ENCODE measurements around the gene SSX7.
"Not testable (repeated sequence)": the region's sequence is repeated elsewhere in the genome, so short reads cannot be mapped to it uniquely, and the experiment has no call there.

The SSX7 gene, protein sequence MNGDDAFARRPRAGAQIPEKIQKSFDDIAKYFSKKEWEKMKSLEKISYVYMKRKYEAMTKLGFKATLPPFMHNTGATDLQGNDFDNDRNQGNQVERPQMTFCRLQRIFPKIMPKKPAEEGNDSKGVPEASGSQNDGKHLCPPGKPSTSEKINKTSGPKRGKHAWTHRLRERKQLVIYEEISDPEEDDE

DNA sequence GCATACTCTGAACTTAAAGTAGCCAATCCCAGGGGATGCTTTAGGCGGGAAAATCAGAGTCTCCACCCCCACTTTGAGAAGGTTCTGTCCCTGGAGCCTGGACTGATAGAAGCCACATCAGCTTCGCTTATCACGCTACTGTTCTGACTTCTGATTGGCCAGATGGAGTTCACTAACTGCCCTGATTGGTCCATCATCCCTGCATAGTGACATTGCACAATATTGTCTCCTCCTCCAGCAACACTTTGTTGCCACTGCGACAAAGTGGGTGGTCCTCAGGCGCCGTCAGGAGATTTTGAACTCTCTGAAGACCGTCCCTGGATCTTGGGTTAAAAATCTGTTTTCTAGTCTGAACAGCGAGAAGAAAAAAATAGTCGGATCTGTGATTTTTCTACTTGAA, at the start of gene SSX7:
TSS of gene SSX7 (minus strand) at position 101 of the 400 bp plus-strand sequence. CDS start 1,428 bp downstream, outside the sequence.
- not testable (repeated sequence) for DNase-seq (ENCODE audit: low read depth); H3K4me3 ChIP-seq (ENCODE audit: low read depth, low read length)

DNA sequence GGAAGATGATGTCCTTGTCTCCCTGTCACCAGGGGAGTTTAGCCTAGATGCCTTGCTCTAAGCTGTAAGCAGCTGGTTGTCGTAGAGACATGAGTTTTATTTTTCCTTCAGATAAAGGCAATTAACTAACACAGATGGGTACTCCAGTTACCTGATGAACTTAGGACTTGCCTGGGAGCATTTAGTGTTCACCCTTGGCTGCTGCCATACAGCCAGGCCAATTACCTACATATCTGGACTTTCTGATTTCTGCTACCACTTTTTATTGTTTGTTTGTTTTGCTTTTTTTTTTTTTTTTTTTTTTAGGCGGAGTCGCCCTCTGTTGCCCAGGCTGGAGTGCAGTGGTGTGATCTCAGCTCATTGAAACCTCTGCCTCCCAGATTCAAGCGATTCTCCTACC, 37.3 kb upstream of the SSX7 start:
- H3K4me3 ChIP-seq (ENCODE audit: low read depth, low read length); DNase-seq (ENCODE audit: low read depth): not testable (repeated sequence)

DNA sequence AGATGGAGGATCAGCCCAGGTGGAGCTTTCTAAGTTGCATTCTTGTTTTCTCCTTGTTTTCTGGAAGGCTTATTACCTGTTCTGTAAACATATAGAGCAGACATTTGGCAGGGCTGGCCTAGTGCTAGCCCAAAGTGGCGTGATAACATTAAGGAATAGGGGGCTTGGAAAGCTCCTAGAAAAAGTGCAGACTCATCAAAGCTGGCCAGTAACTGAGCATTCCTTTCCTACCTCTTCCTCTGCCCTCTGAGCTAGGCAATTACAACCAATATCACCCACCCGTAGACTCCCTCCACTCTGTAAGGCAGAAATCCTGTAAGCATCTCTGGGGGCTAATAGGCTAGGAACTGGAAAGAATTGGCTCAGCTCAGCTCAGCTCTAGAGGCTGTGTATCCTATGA, 7.5 kb upstream of the SSX7 start:
- H3K4me3 ChIP-seq (ENCODE audit: low read depth, low read length); DNase-seq (ENCODE audit: low read depth): not testable (repeated sequence)

DNA sequence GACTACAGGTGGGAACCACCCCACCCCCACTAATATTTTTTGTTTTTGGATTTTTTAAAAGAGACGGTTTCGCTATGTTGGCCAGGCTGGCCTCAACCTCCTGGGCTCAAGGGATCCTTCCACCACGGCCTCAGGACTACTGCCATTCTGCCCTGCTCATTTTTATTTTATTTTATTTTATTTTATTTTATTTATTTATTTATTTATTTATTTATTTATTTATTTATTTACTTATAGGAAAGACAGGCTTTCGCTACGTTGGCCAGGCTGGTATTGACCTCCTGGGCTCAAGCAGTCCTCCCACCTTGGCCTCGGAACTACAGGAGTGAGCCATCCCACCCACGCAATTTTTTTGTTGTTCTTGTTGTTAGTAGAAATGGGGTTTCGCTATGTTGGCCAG, 775 bp upstream of the SSX7 start:
- not testable (repeated sequence) for H3K4me3 ChIP-seq (ENCODE audit: low read depth, low read length); DNase-seq (ENCODE audit: low read depth)

DNA sequence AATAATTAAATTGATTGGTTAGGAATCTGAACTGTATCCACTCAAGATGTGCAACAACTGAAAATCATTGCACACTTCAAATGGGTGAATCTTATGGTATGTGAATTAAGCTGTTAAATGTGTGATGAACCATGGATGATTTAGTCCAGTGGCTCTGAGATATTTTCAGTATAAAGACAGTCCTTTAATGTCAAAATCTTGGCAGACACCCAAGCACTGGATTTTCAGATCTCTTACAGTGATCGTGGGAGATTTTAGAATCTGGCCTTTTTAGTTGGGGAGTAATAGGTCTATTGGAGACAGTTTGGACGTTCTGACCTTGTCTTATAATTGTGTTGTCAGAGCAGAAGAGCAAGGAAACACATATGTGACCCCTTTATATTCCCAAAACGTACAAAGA, 4.0 kb downstream of the SSX7 start:
- H3K4me3 ChIP-seq (ENCODE audit: low read depth, low read length); DNase-seq (ENCODE audit: low read depth): not testable (repeated sequence)

DNA sequence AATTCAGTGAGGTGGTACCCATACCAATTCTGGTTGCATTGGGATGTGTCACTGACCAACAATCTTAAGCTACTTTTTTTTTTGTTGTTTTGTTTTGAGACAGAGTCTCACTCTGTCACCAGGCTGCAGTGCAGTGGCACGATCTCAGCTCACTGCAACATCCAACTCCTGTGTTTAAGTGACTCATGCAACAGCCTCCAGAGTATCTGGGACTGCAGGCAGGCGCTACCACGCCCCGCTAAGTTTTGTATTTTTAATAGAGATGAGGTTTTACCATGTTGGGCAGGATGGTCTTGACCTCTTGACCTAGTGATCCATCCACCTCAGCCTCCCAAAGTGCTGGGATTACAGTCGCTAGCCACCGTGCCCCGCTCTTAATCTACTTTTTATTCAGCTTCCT, 5.7 kb downstream of the SSX7 start:
- not testable (repeated sequence) for DNase-seq (ENCODE audit: low read depth); H3K4me3 ChIP-seq (ENCODE audit: low read depth, low read length)

DNA sequence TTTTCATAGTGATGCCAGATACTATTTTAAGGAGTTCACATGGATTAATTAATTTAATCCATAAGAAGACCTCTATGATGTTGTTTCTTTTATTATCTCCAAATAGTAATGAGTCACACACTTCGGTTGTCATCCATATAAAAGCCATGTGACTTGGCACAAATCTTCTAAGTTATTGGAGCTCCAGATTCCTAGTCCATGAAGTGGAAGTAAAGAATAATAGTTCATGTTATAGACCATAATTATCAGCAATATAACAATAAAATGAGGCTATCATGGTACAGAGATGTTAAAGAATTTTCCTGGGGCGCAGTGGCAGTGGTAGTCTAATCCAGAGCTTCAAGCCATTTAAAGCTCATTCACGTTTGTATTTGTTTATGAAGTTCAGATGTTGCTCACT, 26.2 kb downstream of the SSX7 start:
- H3K4me3 ChIP-seq (ENCODE audit: low read depth, low read length); DNase-seq (ENCODE audit: low read depth): not testable (repeated sequence)

DNA sequence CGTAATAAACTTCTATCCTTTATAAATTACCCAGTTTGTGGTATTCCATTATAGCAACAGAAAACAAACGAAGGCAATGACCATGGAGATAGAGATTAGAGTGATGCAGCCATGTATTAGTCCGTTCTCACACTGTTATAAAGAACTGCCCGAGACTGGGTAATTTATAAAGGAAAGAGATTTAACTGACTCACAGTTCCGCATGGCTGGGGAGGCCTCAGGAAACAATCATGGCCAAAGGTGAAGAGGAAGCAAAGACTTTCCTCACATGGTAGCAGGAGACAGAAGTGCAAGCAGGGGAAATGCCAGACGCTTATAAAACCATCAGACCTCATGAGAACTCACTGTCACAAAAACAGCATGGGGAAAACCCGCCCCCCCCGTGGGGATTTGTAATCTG, 34.0 kb downstream of the SSX7 start:
- not testable (repeated sequence) for H3K4me3 ChIP-seq (ENCODE audit: low read depth, low read length); DNase-seq (ENCODE audit: low read depth)

DNA sequence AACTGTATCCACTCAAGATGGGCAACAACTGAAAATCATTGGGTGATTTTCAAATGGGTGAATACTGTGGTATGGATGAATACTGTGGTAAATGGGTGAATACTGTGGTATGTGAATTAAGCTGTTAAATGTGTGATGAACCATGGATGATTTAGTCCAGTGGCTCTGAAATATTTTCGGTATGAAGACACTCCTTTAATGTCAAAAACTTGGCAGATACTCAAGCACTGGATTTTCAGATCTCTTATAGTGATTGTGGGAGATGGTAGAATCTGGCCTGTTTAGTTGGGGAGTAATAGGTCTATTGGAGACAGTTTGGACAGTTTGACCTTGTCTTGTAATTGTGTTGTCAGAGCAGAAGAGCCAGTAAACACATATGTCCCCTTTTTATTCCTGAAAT, 45.7 kb downstream of the SSX7 start:
- H3K4me3 ChIP-seq (ENCODE audit: low read depth, low read length) = no peak overlapping the region
- TF ChIP-seq, protein P1, sequence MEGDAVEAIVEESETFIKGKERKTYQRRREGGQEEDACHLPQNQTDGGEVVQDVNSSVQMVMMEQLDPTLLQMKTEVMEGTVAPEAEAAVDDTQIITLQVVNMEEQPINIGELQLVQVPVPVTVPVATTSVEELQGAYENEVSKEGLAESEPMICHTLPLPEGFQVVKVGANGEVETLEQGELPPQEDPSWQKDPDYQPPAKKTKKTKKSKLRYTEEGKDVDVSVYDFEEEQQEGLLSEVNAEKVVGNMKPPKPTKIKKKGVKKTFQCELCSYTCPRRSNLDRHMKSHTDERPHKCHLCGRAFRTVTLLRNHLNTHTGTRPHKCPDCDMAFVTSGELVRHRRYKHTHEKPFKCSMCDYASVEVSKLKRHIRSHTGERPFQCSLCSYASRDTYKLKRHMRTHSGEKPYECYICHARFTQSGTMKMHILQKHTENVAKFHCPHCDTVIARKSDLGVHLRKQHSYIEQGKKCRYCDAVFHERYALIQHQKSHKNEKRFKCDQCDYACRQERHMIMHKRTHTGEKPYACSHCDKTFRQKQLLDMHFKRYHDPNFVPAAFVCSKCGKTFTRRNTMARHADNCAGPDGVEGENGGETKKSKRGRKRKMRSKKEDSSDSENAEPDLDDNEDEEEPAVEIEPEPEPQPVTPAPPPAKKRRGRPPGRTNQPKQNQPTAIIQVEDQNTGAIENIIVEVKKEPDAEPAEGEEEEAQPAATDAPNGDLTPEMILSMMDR (IDR thresholded peaks at IDR 0.05; ENCODE audit: control insufficient read depth, extremely low read depth, insufficient read depth) = no peak
- no peak for DNase-seq (ENCODE audit: low read depth)

DNA sequence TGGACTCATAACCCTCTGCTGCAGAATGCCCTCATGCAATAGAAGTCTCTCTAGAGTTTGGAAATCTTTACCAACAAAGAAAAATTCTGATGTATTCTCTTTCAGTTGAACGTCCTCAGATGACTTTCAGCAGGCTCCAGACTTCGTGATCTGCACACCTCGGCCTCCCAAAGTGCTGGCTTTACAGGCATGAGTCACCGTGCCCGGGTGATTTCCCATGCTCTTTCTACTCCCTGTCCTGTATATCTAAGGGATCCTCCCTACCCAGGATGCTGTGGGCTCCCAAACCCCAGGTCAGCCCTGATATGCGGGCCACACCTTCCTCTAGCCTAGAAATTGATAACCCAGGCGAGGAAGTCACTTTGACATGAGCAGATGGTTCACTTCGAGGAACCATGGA, 51.5 kb downstream of the SSX7 start:
- not testable (repeated sequence) for DNase-seq (ENCODE audit: low read depth); H3K4me3 ChIP-seq (ENCODE audit: low read depth, low read length)

DNA sequence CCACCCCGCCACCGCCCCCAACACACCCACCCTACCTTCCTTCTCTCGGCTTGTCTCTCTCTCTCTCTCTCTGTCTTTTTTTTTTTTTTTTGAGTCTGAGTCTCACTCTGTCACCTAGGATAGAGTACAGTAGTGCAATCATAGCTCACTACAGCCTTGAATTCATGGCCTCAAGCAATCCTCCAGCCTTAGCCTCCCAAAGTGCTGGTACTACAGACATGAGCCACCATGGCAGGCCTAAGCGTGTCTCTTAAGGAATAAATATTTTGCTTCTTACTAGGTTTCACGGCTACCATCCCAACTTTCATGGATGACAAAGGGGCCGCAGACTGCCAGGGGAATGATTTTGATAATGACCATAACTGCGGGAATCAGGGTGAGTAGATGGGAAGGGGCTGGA, 55.8 kb downstream of the SSX7 start:
- no peak for DNase-seq (ENCODE audit: low read depth)
- no peak overlapping the region for H3K4me3 ChIP-seq (ENCODE audit: low read depth, low read length)
- TF ChIP-seq, protein P1 (IDR thresholded peaks at IDR 0.05; ENCODE audit: control insufficient read depth, extremely low read depth, insufficient read depth) = no peak

DNA sequence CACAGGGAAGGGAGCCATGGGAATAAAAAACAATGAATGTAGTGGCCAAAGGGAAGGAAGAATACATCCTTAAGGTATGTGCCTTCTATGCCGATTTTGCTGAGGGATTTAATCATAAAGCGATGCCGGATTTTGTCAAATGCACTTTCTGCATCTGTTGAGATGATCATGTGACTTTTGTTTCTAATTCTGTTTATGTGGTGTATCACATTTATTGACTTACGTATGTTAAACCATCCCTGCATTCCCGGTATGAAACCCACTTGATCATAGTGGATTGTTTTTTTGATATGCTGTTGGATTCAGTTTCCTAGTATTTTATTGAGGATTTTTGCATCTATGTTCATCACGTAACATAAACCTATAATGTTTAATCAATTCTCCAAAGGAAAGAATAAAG, 60.0 kb downstream of the SSX7 start:
- TF ChIP-seq, protein P1 (IDR thresholded peaks at IDR 0.05; ENCODE audit: control insufficient read depth, extremely low read depth, insufficient read depth) = no peak
- DNase-seq (ENCODE audit: low read depth) = no peak
- H3K4me3 ChIP-seq (ENCODE audit: low read depth, low read length) = no peak overlapping the region

Measured in LNCaP clone FGC (cell line).